HG03060 (cell line): ENCODE data around the gene RSPRY1.
"Not testable (repeated sequence)": the region's sequence is repeated elsewhere in the genome, so short reads cannot be mapped to it uniquely, and the experiment has no call there.

Source experiments
- ATAC-seq: cut with Tn5 transposase; IDR thresholded peaks from one replicate; pipeline ENCODE4 v1.9.1; 2021; ENCODE audit warnings: low read depth, moderate number of reproducible peaks; ENCODE audit not compliant: unreplicated experiment

RSPRY1 gene

DNA sequence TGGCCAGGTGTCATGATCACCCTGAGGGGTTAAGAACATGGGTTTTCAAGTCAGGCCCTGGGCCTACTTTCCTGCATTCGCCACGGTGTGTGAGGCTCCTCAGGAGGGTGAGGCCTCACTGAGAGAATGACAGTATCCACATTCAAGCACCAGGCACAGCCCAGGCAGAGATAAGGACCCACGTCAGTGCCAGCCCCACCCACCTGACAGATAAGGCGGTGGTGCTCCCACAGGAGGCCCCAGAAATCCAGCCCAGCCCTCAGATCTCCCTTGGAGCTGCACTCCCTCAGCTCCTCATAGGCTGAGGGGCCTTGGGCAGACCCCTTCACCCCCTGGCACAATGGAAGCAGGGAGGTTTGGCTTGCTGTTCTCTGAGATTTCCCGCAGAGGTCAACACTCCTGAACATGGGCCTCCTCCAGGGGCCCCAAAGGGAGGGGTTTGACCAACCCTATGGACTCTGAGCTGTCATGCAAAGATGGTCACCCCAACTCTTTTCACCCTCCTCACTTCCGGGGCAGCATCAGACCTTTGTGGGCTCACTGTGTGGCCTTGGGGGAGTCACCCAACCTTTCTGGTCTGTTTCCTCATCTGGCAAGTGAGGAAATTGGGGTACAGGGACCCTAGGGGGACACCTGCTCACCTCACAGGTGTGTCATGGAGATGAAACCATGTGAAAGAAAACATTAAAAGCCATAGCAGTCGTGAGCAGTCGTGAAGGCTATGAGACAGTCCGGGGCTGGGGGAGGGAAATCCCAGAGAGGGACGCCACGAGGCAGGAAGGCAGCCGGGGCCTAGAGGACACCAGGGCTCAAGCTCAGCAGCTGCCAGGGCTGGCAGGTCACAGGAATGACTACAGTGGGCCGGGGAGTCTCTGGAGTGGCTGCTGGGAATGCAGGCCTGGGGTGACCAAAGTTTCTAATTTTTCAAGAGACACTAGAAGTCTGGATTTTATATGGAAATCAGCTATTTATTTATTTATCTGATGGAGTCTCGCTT lies 83.0 kb downstream of the RSPRY1 start:
- no peak for ATAC-seq

DNA sequence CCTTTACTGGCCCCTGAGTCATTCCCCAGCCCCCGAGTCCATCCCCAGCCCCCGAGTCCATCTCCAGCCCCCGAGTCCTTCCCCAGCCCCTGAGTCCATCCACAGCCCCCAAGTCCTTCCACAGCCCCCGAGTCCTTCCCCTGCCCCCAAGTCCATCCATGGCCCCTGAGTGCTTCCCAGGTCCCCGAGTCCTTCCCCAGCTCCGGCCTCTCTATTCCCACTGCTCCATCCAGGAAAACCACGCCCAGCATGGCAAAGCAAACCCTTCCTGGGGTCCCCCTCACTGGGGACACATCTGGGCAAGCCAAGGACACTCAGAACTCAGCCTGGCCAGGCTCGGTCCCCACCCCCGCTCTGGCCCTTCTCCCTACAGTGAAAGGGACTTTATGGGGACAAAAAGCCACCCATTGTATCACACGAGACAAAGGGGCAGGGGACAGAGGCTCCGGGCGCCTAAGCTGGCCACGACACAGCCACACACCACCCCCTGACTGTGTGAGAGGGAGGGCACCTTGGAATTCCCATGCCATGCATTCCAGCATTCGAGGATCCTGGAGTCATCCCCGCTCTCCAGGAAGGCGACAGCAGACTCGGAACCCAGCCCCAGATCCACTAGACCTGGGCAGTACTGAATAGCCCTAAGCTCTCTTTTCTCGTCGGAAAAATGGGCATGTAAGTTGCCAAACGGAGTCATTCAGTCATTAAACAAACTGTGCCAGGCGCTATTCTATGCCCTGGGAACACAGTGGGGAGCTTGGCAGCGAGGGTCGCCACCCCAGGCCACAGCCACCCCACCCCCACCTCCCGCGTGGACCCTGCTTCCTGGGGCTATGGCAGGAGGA lies 84.3 kb downstream of the RSPRY1 start:
- ATAC-seq, result no peak

DNA sequence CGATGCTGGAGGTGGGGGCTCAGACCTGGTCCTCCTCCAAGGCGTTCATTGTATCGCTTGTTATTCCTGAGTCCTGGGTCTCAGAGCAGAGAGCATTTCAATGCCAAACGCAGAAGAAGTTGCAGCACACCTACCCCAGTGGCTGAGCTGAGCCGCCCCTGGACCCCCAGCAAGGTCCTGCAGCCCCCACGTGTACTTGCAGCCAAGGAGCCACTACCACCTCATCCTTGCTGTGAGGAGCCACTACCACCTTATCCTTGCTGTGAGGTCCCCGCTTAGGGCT lies 84.9 kb downstream of the RSPRY1 start:
- no peak for ATAC-seq

DNA sequence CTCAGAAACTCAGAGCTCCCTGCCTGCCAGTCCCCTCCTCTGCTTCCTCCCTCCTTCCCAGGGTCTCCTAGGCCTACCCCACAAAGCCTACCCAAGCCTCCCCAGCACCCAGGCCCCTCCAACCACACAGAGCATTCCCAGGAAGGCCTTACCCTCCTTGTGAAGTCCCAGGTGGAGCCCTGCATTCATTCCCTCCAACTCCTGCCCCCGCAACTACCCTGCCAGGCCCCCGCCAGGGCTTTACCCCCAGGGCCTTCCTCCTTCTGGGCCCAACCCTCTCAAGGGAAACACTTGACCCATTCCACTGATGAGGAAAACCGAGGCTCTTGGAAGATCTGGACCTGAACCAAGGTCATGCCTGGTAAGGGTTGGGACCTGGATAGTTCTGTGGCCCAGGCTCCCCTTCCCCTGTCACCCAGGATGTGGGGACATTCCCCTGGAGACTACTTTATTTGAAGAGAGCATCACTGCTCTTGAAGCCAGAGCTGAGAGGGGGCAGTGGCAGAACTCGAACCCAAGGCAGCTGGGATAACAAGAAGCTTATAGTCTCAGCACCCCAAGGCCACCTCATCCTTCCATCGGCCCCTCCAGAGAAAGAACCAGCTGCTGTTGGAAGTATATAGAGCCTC lies 85.9 kb downstream of the RSPRY1 start:
- ATAC-seq, result no peak

DNA sequence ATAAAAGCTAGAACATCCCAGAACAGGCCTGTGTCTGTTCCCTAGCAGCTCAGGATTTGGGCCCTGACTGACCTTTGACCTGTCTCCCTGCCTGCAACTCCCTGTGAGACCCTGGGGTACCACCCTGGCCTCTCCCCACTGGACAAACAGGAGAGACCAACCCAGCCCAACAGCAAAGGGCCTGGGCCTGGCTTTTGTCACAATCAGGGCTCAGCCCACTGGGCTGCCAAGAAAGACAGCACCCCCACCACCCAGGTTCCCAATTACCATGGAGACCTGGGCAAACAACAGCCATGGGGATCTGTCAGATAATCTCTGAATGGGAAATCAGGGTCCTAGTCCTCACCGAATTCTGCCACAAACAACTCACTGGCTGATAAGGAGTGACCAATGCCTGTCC lies 87.2 kb downstream of the RSPRY1 start:
- no peak for ATAC-seq

DNA sequence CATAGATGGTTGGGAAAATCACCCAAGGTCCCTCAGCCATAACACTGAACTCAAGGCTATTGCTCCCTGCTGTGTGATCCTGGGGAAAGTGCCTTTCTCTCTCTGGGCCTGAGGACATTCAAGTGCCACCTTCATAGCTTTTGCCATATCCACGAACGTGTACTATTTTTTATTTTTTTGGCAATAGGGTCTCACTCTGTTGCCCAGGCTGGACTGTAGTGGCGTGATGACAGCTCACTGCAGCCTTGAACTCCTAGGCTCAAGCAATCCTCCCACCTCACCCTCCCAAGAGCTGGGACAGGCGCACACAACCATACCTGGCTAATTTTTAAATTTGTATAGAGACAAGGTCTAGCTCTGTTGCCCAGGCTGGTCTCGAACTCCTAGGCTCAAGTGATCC lies 87.7 kb downstream of the RSPRY1 start:
- ATAC-seq, result no peak

DNA sequence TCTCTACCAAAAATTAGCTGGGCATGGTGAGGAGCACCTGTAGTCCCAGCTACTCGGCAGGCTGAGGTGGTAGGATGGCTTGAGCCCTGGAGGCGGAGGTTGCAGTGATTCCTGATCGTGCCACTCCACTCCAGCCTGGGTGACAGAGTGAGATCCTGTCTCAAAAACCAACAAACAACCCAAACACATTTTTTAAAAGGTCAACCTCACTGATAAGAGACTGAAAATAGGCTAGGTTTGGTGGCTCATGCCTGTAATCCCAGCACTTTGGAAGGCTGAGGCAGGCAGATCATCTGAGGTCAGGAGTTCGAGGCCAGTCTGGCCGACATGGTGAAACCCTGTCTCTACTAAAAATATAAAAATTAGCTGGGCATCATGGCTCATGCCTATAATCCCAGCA lies 89.8 kb downstream of the RSPRY1 start:
- not testable (repeated sequence) for ATAC-seq

DNA sequence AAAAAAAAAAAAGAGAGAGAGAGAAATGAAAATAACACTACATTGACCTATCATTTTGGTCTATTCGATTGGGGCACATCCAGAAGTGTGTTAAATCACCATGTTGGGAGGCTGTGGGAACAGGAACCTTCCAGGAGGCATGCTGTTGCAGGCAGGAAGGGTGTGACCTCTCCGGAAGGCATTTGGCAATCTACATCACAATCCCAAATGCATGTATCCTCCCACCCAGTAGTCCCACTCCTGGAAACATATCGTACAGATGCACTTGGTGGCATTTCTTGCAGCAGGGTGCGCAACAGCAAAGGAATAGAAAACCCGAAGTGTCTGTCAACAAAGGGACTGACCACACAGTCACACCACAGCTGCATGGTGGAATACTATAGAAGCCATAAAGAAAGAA lies 90.5 kb downstream of the RSPRY1 start:
- ATAC-seq, result no peak

DNA sequence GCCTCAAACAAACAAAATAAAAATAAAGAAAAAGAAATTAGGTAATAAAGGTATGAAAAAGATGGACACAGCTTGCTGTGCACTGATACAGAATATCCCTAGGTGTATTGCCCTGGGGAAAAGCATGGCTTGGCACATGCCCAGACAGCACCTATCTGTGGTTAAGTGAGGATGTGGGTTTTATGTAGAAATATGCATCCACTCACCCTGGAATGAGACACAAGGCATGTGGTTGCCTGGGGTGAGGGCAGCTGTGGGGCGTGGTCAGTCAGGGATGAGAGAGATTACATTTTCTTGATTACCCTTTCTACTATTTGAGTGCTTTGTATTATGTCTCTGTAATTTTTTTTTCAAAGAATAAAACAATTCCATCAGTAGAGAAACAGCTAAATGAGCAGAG lies 91.5 kb downstream of the RSPRY1 start:
- no peak for ATAC-seq

DNA sequence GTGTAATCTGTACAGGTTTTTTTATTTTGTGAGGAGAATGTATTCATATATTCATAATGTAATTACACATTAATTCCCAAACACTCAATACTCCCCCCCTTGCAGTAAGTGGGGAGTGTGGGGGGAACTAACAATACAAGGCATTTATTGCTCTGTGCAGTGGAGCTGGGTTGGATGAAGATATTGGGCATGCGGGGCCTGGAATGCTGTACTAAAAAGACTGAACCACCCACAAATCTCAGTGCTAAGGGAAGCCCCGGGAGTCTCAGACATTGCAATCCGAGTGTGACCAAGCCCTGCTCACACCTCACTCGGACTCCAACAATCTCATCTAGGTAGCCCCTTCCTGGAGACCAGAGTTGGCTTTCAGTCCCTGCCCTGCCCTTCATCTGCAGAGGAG lies 92.4 kb downstream of the RSPRY1 start:
- no peak for ATAC-seq

DNA sequence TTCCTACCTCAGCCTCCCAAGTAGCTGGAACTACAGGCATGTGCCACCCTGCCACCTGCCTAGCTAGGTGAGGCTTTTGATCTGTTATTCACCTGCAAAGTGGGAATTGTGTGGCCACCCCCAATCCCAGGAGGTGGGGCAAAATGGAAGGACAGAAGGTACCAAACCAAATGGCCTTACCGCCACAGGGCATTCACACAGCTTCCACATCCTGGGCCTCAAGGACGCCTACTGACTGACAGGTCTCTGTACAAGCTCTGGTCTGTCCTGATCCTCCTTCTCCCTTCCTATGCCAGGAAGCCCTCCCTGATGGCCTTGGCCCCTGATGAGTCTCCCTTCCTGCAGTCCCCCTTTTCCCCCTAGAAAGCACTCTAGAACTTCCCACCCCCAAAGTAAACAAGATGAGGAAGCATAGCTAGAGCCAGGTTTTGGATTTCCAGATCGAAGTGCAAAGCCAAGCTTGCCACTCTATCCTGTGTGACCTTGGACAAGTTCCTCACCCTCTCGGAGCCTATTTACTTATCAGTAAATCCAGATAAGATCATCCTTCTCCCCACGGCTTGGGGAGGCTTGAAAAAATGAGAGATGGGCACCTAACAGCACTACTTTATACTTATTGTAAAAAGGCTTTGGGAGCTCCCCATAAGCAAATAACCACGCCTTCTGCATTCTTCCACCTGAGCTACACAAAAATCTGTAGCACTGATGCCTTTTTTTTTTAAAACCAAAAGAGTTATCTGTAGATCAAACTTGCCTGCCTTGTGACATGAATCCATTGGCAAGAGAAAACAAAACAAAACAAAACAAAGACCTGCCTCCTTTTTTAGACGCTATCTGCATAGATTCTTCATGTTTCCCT lies 93.9 kb downstream of the RSPRY1 start:
- ATAC-seq, result no peak

DNA sequence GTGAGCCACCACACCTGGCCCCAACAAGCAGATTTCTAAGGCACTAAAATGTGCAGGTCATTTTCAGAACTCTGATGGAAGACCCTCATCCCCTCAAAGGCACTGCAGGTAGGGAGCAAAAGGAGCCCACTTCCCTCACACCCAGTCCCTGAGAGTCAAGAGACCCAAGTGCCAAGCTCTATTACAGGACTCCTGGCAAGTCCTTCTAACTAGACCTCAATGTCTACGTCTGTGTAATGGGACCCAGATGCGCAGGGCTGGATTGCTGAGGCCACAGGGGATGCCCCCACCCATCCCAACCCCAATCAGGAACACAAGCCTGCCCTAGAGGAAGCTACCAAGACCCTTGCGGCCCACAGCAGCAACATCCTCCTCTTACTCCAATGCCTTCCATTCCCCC lies 95.7 kb downstream of the RSPRY1 start:
- no peak for ATAC-seq

DNA sequence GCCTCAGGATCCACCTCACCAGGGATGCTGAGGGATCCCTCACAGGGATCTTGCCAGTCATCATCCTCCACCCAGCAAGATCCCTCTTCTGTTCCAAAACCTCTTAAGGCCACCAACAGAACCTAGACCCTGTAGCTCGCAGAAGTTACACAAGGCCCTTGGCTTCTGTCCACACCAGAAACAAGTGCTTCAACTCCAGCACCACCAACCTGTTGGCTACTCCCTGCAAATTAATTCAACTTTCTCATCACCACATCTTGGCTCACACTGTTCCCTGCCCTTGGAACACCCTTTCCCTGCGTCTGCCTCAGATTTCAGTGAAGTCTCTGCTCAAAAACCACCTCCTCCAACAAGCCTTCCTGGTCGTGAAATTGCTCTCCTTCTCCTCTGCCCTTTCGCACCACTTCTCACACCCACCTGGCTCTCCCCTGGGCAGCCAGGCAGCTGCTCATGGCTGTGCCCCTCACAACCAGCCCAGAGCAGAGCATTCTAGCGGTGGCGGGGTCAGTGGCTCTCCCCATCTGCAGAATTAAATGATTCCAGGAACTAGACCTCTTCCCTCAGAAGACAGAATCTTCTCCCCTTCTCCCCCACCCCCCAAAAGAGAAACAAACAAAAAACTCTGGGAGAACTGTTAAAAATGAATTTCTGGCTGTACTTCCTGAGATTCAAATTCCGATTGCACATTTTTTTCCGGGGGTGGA lies 96.5 kb downstream of the RSPRY1 start:
- ATAC-seq, result no peak

DNA sequence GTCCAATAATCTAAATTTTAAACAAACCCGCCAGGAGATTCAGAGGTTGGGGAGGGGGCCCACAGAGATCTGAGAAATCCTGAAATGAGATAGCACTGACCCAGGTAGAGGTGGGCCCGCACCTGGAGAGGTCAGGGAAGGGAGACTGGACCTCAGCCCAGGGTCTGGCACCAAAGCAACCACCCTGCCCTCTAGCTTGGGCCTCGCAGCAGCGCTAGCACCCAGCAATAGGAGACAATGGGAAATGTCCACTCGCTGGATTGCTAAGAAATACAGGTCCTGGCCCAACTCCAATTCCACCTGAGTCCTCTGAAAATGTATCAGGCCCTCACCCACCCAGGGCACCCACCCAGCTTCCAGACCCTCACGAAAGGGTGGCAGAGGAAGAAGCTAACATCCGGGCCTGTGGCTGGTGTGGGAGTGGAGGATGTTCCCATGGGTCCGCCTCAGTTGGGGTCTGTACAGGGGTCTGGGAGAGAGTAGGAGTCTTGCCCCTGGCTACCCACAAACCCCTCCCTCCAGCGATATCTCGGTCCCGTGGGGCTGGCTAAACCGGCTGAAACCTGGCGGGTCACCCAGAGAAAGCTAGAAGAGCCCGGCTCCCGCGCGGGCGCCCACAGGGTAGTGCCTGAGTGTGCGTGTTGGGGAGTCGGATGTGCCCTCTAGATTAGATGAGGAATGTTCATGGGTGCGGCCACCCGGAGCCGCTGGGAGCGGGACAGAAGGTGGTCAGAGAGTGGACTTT lies 97.3 kb downstream of the RSPRY1 start:
- ATAC-seq, result no peak

DNA sequence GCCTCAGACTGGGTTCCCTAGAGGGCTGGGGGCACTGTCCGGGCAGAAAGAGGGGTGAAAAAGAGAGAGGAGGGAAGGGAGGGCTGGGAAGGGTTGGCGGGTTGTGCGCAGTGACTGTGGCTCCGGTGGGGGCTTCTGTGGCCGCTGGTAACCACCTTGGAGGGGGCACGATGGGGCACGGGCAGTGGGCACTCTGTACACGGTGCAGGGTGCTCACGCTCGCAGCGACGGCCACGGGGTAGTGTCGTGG lies 97.8 kb downstream of the RSPRY1 start:
- no peak for ATAC-seq

DNA sequence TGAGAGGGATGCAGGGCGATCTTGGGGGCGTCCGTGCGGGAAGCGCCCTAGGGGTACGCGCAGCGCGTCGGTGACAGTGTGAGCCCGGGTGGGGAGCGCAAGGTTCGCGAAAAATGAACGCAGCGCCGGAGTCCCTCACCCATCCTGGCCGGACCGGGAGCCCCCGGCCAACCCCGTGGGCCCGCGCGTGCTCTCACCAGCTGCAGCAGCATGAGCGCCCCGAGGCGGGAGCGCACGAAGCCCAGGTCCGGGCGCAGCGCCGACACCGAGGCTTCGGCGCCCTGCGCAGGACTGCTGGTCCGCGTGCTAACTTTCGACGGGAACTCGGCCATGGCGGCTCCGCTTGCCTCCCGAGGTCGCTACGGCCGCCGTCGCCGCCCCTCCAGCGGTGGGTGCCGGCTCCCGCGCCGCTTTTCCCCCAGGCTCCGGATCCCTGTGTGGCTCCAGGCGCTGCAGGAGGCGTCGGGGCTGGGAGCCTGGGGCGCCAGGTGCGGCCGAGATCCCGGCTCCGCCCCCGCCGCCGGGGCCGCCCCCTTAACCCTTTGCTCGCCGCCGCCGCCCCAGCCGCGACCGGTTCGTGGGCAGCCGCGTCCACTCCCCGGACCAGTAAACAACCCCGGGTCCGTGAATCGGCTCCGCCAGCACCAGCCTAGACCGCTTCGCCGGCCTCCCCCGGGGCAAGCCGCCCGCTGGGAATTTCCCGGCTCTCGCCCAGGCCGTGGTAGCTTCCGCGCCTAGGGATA lies 98.3 kb downstream of the RSPRY1 start, which contains the start of gene PLLP:
TSS of gene PLLP (minus strand) at position 464 of the 743 bp plus-strand sequence. CDS start at position 332, 132 bp downstream.
- no peak for ATAC-seq

DNA sequence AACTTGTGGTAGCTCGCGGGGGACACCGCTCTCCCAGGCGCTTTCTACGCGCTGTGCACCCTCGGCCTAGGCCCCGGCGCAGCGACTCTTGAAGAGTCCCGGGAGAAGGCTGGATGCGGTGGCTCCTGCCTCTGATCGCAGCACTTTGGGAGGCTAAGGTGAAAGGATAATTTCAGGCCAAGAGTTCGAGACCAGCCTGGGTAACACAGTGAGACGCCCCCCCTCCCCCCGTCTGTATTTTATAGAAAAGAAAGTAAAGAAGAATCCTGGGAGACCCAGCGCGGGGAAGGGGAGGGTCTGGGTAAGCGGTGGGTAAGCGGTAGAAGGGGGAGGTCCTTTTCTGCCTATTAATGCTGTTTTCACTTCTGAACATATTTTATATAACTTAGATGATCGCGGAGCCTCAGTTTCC lies 98.8 kb downstream of the RSPRY1 start:
- no peak for ATAC-seq

DNA sequence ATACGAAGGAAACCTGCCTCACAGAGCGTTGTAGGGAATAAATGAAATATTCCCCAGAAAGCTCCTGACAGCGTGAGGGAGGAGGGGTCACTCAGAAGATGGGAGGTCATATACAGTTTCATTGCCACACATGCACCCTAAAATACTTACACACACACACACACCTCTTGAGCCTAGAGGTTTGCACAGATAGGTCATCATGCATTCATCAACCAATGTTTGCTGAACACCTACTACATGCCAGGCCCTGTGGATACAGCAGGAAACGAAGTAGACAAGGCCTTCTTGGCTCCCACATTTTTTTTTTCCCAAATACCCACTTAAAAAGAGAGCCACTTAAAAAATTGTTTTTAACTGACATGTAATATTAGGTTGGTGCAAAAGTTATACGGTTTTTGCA lies 99.2 kb downstream of the RSPRY1 start:
- no peak for ATAC-seq
